Measurements from ENCODE around the gene SNPH.

SNPH gene

GRCh38 chr20:1287306-1287705 is 21.2 kb downstream of the SNPH start:
- no peak for DNase-seq (ENCODE audit: low read depth)

- DNase-seq (ENCODE audit: low read depth), result no peak
Observed at GRCh38 chr20:1287787-1288569, 21.9 kb downstream of the SNPH start.

- DNase-seq (ENCODE audit: low read depth), result no peak
Observed at GRCh38 chr20:1291191-1291741, 25.2 kb downstream of the SNPH start.

DNA sequence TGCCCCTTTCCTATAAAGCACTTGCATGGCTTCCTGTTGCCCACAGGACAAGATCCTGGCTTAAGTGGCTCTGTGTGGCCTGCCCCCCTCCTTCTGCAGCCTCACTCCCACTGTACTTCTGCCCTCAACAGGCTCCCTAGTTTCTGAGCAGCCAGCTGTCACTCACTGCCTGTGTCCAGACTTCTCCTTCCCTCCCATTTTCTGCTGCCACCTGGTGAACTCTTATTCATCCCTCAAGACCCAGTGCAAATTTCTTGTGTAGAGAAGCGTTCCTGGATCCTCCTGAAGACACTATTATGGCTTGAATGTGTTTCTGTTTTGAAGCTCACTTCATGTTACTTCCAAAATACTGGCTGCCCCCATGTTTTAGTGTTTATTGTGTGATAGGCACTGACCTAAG is 26.5 kb downstream of the SNPH start:
- no peak for DNase-seq (ENCODE audit: low read depth)

DNA sequence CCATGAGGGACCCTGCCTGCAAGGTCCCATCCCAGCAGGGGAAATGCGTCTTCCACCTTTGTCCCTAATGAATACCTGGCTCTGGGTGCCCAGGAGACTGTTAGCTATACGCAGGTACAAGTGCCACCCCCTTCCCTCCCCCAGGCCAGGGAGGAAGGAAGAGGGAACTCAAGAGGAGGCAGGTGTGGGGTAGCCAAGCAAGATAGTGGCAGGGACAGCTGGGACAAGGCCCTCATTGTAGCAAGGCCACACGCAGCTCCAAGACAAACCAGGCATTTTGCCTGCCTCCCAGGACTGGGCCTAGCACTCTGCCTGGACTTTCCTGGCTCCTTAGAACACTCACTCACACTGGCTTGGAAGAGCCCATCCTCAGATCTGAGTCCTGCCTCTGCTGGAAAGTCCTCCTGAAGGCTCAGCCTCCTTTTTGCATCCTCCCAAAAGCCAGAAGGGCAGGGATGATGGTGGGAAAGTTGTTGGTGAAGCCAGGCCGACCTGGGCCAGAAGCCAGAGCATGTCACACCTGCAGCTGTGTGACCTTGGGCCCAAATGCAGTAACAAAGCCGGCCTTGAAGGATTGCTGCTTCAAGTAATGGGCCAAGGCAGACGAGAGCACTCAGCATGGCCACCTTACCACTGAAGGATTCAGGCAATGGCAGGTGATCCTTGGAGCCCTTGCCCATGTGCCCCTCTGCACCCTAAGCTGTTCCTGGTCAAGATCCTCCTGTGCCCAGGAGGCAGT is 27.7 kb downstream of the SNPH start:
- DNase-seq (ENCODE audit: low read depth), result no peak

DNA sequence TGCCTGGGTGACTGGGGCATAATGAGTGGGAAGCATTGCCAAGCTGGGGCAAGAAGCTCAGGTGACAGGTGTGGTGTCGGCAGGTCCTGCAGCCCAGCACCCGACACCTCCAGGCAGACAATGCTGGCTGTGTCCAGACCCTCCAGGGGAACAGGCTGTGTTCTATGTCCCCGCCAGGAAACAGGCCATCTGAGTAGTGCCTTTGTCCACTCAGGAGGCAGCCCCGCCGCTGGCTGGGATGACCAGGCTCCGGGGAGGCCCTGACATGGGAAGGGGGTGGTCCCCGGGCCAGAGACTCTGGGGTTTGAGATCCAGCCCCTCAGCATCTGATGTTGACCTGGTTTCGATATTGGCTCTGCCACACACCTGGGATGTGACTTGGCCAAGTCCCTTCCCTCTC is 28.4 kb downstream of the SNPH start:
- no peak for DNase-seq (ENCODE audit: low read depth)

- no peak for DNase-seq (ENCODE audit: low read depth)
Observed at GRCh38 chr20:1295276-1295930, 29.3 kb downstream of the SNPH start.

DNA sequence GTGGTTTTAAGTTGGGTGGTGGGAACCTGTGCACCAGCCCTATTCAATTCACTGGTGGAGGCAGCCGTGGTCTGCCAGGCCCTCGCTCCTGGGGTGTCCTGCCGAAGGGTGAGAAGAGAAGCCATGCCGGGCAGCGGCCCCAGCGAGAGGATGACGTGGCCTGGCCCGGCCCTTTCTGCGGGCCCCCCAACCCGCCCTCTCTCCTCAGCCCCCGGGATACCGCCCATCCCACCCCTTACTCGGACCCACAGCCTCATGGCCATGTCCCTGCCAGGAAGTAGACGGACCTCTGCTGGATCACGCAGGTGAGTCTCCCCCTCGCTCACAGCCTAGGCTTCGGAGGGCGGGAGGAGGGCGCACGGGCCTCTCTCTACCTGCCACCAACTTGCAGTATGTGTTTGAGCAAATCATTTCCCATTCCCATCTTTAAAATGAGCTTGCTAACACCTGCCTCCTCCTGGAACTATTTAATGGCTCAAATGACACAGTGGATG is 30.1 kb downstream of the SNPH start:
- DNase-seq (ENCODE audit: low read depth), result no peak

GRCh38 chr20:1296922-1297321 is 30.8 kb downstream of the SNPH start:
- no peak for DNase-seq (ENCODE audit: low read depth)

GRCh38 chr20:1297486-1297885 is 31.4 kb downstream of the SNPH start:
- DNase-seq (ENCODE audit: low read depth), result no peak

- no peak for DNase-seq (ENCODE audit: low read depth)
Observed at GRCh38 chr20:1298166-1298565, 32.1 kb downstream of the SNPH start.

GRCh38 chr20:1298888-1299511 is 32.9 kb downstream of the SNPH start:
- no peak for DNase-seq (ENCODE audit: low read depth)

GRCh38 chr20:1299522-1299921 is 33.4 kb downstream of the SNPH start:
- no peak for DNase-seq (ENCODE audit: low read depth)

DNA sequence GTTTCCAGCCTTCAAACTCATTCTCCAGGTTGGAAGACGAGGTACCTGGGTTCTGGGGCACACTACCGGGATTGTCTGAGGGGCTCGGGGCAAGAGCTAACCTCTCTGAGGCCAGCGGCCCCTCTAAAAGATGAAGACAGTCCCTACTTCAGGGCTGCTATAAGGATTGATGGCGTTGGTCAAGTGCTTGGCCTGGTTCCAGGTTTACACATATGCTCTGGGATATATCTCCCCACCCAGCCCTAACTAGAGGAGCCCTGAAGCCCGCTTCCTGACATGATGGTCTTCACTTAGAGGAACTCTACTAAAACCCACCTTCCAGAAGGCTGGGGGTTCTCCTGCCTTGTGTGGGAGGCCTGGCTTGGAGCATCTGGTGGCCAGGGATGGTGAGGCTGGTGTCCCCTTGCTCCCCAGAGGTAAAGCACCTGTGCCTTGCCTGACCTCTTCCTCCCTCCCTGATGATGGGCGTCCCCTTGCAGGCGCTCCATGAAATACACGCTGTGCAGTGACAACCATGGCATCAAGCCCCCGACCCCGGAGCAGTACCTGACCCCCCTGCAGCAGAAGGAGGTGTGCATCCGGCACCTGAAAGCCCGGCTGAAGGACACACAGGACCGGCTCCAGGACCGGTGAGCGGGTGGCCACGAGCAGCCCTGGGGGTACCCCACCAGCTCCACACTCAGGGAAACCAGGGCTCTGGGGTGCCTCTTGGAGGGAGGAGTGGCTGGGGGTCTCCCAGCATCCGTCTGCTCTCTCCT is 34.2 kb downstream of the SNPH start:
- DNase-seq (ENCODE audit: low read depth), result no peak

DNA sequence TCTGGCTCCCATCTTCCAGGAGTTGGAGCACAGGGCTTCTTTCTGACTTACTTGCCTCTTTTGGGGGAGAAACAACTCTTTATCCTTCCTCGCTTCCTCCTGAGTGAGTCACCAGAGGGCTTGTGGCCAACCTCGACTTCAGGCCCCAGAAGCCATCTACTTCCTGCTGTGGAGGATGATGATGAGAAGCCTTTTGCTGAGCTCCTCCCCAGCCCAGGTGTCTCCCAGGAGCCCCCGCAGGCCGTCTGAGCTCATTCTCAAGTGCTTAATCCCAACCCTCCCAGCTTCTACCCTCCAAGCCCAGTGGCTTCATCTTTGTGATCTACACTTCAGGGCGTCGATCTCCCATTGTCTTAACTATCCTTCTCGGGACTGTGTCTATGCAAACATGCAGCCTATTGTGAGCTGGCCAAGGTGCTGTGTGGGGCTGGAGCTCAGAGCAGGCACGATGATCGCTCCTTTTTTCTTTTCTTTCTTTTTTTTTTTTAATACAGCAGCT is 35.0 kb downstream of the SNPH start:
- DNase-seq (ENCODE audit: low read depth), result peak; percentile 50

- DNase-seq (ENCODE audit: low read depth), result no peak
Observed at GRCh38 chr20:1302685-1303541, 36.8 kb downstream of the SNPH start.

DNA sequence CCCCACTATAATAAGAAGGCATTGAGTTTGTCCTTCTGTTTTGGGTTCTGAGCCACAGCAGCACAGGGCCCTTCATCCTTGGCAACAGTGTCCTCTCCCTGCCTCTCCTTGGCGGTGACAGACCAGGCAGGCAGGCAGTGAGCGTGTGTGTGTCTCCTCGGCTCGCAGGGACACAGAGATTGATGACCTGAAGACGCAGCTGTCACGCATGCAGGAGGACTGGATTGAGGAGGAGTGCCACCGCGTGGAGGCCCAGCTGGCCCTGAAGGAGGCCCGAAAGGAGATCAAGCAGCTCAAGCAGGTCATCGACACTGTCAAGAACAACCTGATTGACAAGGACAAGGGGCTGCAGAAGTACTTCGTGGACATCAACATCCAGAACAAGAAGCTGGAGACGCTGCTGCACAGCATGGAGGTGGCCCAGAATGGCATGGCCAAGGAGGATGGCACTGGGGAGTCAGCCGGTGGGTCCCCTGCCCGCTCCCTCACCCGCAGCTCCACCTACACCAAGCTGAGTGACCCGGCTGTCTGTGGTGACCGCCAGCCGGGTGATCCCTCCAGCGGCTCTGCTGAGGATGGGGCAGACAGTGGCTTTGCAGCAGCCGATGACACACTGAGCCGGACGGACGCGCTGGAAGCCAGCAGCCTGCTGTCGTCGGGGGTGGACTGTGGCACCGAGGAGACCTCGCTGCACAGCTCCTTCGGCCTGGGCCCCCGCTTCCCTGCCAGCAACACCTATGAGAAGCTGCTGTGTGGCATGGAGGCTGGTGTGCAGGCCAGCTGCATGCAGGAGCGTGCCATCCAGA is 38.8 kb downstream of the SNPH start:
- DNase-seq (ENCODE audit: low read depth), result no peak

DNA sequence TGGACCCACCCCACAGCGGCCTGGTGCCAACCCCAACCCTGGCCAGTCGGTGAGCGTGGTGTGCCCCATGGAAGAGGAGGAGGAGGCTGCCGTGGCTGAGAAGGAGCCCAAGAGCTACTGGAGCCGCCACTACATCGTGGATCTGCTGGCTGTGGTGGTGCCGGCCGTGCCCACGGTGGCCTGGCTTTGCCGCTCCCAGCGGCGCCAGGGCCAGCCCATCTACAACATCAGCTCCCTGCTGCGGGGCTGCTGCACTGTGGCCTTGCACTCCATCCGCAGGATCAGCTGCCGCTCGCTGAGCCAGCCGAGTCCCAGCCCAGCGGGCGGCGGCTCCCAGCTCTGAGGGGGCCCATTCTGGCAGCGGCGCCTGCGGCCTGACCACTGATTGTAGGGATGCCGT is 39.6 kb downstream of the SNPH start:
- no peak for DNase-seq (ENCODE audit: low read depth)
